HepG2 (cell line): ENCODE results near the gene IGDCC3. TPM values are rescaled to one million over a fixed set of nuclear protein-coding genes. Genes with fewer than 3 reads are reported as not detected.

Experiments used
- ATAC-seq: fragments of 200-7000 bp; cut with Tn5 transposase; 3 replicates; pipeline ENCODE4 v1.9.1; 2020; ENCODE audit warnings: mild to moderate bottlenecking, moderate library complexity
- BruUV-seq: library from RNA; stranded (reverse); fragments of 400-500 nt; replicated peaks from 2 replicates; lab custom pipeline; 2021; lab: Mats Ljungman, UMichigan
- CTCF ChIA-PET: fragments of 300-600 bp; formaldehyde crosslinking; extraction: SDS; loops from one replicate; lab custom pipeline; 2021; ENCODE audit warnings: low total read pairs, inconsistent platforms, low intra/inter-chr PET ratio; lab: Yijun Ruan, JAX
- POLR2A ChIA-PET: fragments of 350-600 bp; sonication (Branson Sonifier 250); formaldehyde crosslinking; loops from one replicate; lab custom pipeline; 2020; ENCODE audit warnings: antibody characterized with exemption, inconsistent platforms; lab: Yijun Ruan, JAX
- DNase-seq: peaks from one replicate; pipeline ENCODE4 v3.0.0-alpha.2; 2015; ENCODE audit warnings: low spot score
- FAIRE-seq: peaks from 3 replicates; lab custom pipeline; 2011; peaks lifted over from hg19 to GRCh38; lab: Jason Lieb, UNC
- H2AFZ ChIP-seq: one replicate; pipeline ENCODE4 v1.6.1; 2011; ENCODE audit warnings: low read length, inconsistent platforms
- H3K27ac ChIP-seq: fragments of 300-600 bp; 3 replicates; pipeline ENCODE4 v1.8.0; 2011; ENCODE audit warnings: mixed run types, mild to moderate bottlenecking, mixed read lengths, low read length, inconsistent platforms; ENCODE audit not compliant: insufficient read depth; ENCODE audit errors: extremely low read length
- H3K27me3 ChIP-seq, 2 experiments: fragments of 200-600 bp in 1 of 2; 2 replicates in 1 of 2; 3 replicates in 1 of 2; pipeline versions ENCODE4 v1.6.0 to v1.8.0; 2011; ENCODE audit warnings: low read length in 2 of 2, mild to moderate bottlenecking in 2 of 2, moderate library complexity in 2 of 2, inconsistent platforms in 1 of 2; ENCODE audit not compliant: insufficient read depth in 2 of 2, control insufficient read depth in 1 of 2
- H3K36me3 ChIP-seq, 2 experiments: fragments of 200-600 bp in 1 of 2; replicated peaks in 1 of 2; 2 replicates in 1 of 2; 3 replicates in 1 of 2; pipeline versions ENCODE4 v1.5.1 to v1.8.0; 2011; ENCODE audit warnings: low read length in 2 of 2, inconsistent platforms in 1 of 2; ENCODE audit not compliant: insufficient read depth in 2 of 2, control insufficient read depth in 1 of 2
- H3K4me1 ChIP-seq: 2 replicates; pipeline ENCODE4 v1.5.1; 2012; ENCODE audit warnings: low read length, inconsistent platforms; ENCODE audit not compliant: insufficient read depth
- H3K4me2 ChIP-seq: 2 replicates; pipeline ENCODE4 v1.6.0; 2011; ENCODE audit warnings: low read depth, low read length, inconsistent platforms
- H3K4me3 ChIP-seq, 3 experiments: fragments of 200-600 bp in 1 of 3; sonication (generic), shearing (Covaris generic) in 1 of 3; replicated peaks in 1 of 3; 2 replicates each; pipeline ENCODE4 v1.5.1; 2011 to 2016; ENCODE audit warnings: low read length in 3 of 3, inconsistent platforms in 2 of 3, low read depth in 2 of 3, mild to moderate bottlenecking in 2 of 3, control low read depth in 1 of 3, mixed read lengths in 1 of 3; ENCODE audit not compliant: insufficient read depth in 1 of 3
- H3K79me2 ChIP-seq: one replicate; pipeline ENCODE4 v1.6.1; 2011; ENCODE audit warnings: low read length, inconsistent platforms; ENCODE audit not compliant: insufficient read depth
- H3K9ac ChIP-seq: 2 replicates; pipeline ENCODE4 v1.6.0; 2011; ENCODE audit warnings: mild to moderate bottlenecking, low read depth, low read length, inconsistent platforms; ENCODE audit not compliant: insufficient read depth
- H3K9me3 ChIP-seq: 2 replicates; pipeline ENCODE4 v1.5.1; 2012; ENCODE audit warnings: mild to moderate bottlenecking, low read length
- H4K20me1 ChIP-seq: 2 replicates; pipeline ENCODE4 v1.6.0; 2011; ENCODE audit warnings: inconsistent platforms, mild to moderate bottlenecking, low read length, moderate library complexity; ENCODE audit not compliant: insufficient read depth
- AGO1 ChIP-seq: fragments of 200-400 bp; formaldehyde crosslinking; IDR thresholded peaks from 2 replicates; pipeline ENCODE4 v1.6.1; 2017; ENCODE audit warnings: mild to moderate bottlenecking, low read depth, low read length, moderate library complexity; ENCODE audit not compliant: poor library complexity, severe bottlenecking
- AGO2 ChIP-seq: fragments of 200-400 bp; formaldehyde crosslinking; optimal IDR thresholded peaks from 2 replicates; pipeline ENCODE3; 2017; ENCODE audit warnings: mild to moderate bottlenecking, low read depth, low read length, moderate library complexity
- CEBPG ChIP-seq: IDR thresholded peaks from 2 replicates; pipeline ENCODE4 v1.6.1; 2016
- NFKB2 ChIP-seq: sonication (generic); formaldehyde crosslinking; IDR thresholded peaks from 2 replicates; pipeline ENCODE4 v1.4.0; 2020; ENCODE audit warnings: missing genetic modification reagents, borderline replicate concordance
- NR3C1 ChIP-seq: sonication (generic); formaldehyde crosslinking; IDR thresholded peaks from 2 replicates; pipeline ENCODE4 v1.4.0; 2020; ENCODE audit warnings: missing genetic modification reagents
- SPEN ChIP-seq: sonication (generic); formaldehyde crosslinking; IDR thresholded peaks from 2 replicates; pipeline ENCODE4 v1.5.1; 2020; ENCODE audit warnings: low read depth, mild to moderate bottlenecking, missing genetic modification reagents
- ZBTB40 ChIP-seq, 2 experiments: fragments of 450-650 bp in 1 of 2; sonication (generic) in 1 of 2; formaldehyde crosslinking in 1 of 2; IDR thresholded peaks; 2 replicates each; pipeline versions ENCODE4 v1.6.1 to v1.8.0; 2016 to 2022; ENCODE audit warnings: antibody characterized with exemption in 1 of 2, mild to moderate bottlenecking in 1 of 2, missing genetic modification reagents in 1 of 2
- ZNF629 ChIP-seq: sonication (generic); formaldehyde crosslinking; conservative IDR thresholded peaks from 2 replicates; pipeline ENCODE4 v1.5.0; 2020; ENCODE audit warnings: missing genetic modification reagents
- WGBS: methylation state at CpG from one replicate; pipeline ENCODE4 v1.1.6; 2017; ENCODE audit warnings: low lambda C conversion rate; 5-methylcytosine and 5-hydroxymethylcytosine counted together
- in situ Hi-C: cut with HindIII; loops from 2 replicates; pipeline ENCODE4 v1.10.0; 2017; ENCODE audit warnings: low pct_unique_long_range_greater_than_20kb; ENCODE audit not compliant: extremely low pct_ligation_motif_present
- intact Hi-C: fragments of 100-400 bp; cut with micrococcal nuclease; formaldehyde crosslinking; loops from one replicate; pipeline ENCODE4 v1.10.0; 2022; ENCODE audit not compliant: unreplicated experiment
- polyA plus RNA-seq, 8 experiments: library from polyadenylated mRNA; depleted of rRNA in 3 of 8; stranded (reverse) in 7 of 8; unstranded in 1 of 8; fragments of >200 nt; fragmentation: Illumina TruSeq in 4 of 8; extraction: Trizol in 4 of 8; gene quantifications; 2 replicates each; pipeline versions ENCODE4 v1.2.1 to v1.2.3, GENCODE V29; 2011 to 2016; ENCODE audit warnings: low read depth in 4 of 8, missing spikeins in 1 of 8, mixed read lengths in 1 of 8; ENCODE audit not compliant: insufficient read depth in 1 of 8
- total RNA-seq, 5 experiments: library from RNA; depleted of rRNA; stranded (reverse); fragments of >200 nt; fragmentation: Illumina TruSeq; extraction: Trizol; gene quantifications; 2 replicates each; pipeline ENCODE4 v1.2.3, GENCODE V29; 2016; ENCODE audit warnings: low read depth in 1 of 5

Gene IGDCC3
- total and polyA plus RNA-seq, 2 of the 13 experiments (the other 11 are each of a cell fraction or from before 2014, with no cell fraction given), result 30.1 to 51.8 TPM

GRCh38 chr15:65362491-65362890 is 15.3 kb downstream of the IGDCC3 start:
- CTCF ChIA-PET, result no interaction called here
- POLR2A ChIA-PET, result no interaction called here

GRCh38 chr15:65361708-65362459 is 15.9 kb downstream of the IGDCC3 start:
- Histone ChIP-seq H3K4me3 (no peak overlapping the region), H2AFZ (no peak overlapping the region), H3K27me3 (no peaks in the 10 kb centered on the region), H3K4me2 (no peak overlapping the region), H3K9me3 (no peaks in the 10 kb centered on the region), H3K27ac (no peak overlapping the region), H3K9ac (no peak overlapping the region), H3K4me1 (peaks cover 27% of the 10 kb centered on the region), H3K36me3 (peaks cover 2 to 29% of the 10 kb centered on the region in 2 experiments; a peak in 3 of 5 replicates), H4K20me1 (0 out of 2 replicates have a peak, but pooled peaks cover 5% of the 10 kb centered on the region), H3K79me2 (peaks cover 26% of the 10 kb centered on the region)
- ATAC-seq, result no peak
- DNase-seq, result no peak
- 99% methylated on average over 26 of the region's 32 CpGs for WGBS
- intact Hi-C loops, result no loop called here
- in situ Hi-C loops, result no loop called here
- ChIA-PET CTCF (no interaction called here), POLR2A (no interaction called here)
- FAIRE-seq, result no peak
- no TSS peak for BruUV-seq
- TF ChIP-seq AGO2 (peak; percentile 74), SPEN (CRISPR knock-in tag) (no peak), CEBPG (no peak), AGO1 (no peak), ZBTB40 (IDR thresholded peaks at IDR 0.05) (no peak), ZBTB40 (CRISPR knock-in tag; IDR thresholded peaks at IDR 0.05) (no peak), NR3C1 (CRISPR knock-in tag) (no peak)

More at GRCh38 chr15:65362491-65362890, 15.3 kb downstream of the IGDCC3 start:
- intact Hi-C loops (no loop called here), in situ Hi-C loops (no loop called here)
- BruUV-seq, result no TSS peak
- no peak overlapping the region for H3K4me3 ChIP-seq
- no peaks in the 10 kb centered on the region for H3K27me3 ChIP-seq
- H3K79me2 ChIP-seq, result peaks cover 22% of the 10 kb centered on the region
- no peak overlapping the region for H3K9ac ChIP-seq
- FAIRE-seq (no peak), ATAC-seq (no peak), DNase-seq (no peak)
- H3K36me3 ChIP-seq, result peaks cover 2 to 29% of the 10 kb centered on the region in 2 experiments; a peak in 3 of 5 replicates
- 95% methylated on average over 7 of the region's 8 CpGs for WGBS
- H3K9me3 ChIP-seq, result no peaks in the 10 kb centered on the region
- TF ChIP-seq NFKB2 (CRISPR knock-in tag), result no peak
- 0 out of 2 replicates have a peak, but pooled peaks have one; percentile 11 for TF ChIP-seq ZNF629 (CRISPR knock-in tag)
- H3K27ac ChIP-seq, result no peak overlapping the region
- H2AFZ ChIP-seq, result no peak overlapping the region
- 0 out of 2 replicates have a peak, but pooled peaks cover 5% of the 10 kb centered on the region for H4K20me1 ChIP-seq
- no peak overlapping the region for H3K4me2 ChIP-seq
- H3K4me1 ChIP-seq, result peaks cover 32% of the 10 kb centered on the region
